Natural killer cell (primary cell): Measurements from ENCODE around the gene CDC6. TPM values are rescaled to one million over a fixed set of nuclear protein-coding genes. Genes with fewer than 3 reads are reported as not detected.

Experiments
- ATAC-seq, 3 donors: fragments of 150-1000 bp in 2 of 3; fragments of 200-7000 bp in 1 of 3; cut with Tn5 transposase; 1 replicate in 1 of 3; 2 replicates in 2 of 3; pipeline ENCODE4 v1.10.0; 2021; ENCODE audit warnings: mild to moderate bottlenecking in 2 of 3, moderate library complexity in 2 of 3
- DNase-seq, 2 donors: peaks; one replicate each; pipeline versions ENCODE4 v3.0.0 to v3.0.0-alpha.2; 2013 to 2021; ENCODE audit warnings: mixed read lengths in 1 of 2
- H3K27ac ChIP-seq: one replicate; pipeline ENCODE4 v1.5.1; 2013; ENCODE audit warnings: mild to moderate bottlenecking, low read length
- H3K27me3 ChIP-seq: one replicate; pipeline ENCODE4 v1.6.1; 2013; ENCODE audit warnings: low read length; ENCODE audit not compliant: control insufficient read depth, insufficient read depth
- H3K36me3 ChIP-seq: one replicate; pipeline ENCODE4 v1.6.1; 2013; ENCODE audit warnings: low read length; ENCODE audit not compliant: control insufficient read depth, insufficient read depth
- H3K4me1 ChIP-seq: one replicate; pipeline ENCODE4 v1.6.1; 2013; ENCODE audit warnings: low read length; ENCODE audit not compliant: control insufficient read depth, insufficient read depth
- H3K4me3 ChIP-seq: one replicate; pipeline ENCODE4 v1.5.1; 2013; ENCODE audit warnings: low read length
- H3K9me3 ChIP-seq: one replicate; pipeline ENCODE4 v1.6.1; 2013; ENCODE audit warnings: low read length; ENCODE audit not compliant: control insufficient read depth, insufficient read depth
- H3K27ac Mint-ChIP-seq, 2 donors: one replicate each; pipeline ENCODE4 v1.8.0; 2022; ENCODE audit warnings: mild to moderate bottlenecking in 2 of 2, mixed read lengths in 2 of 2, moderate library complexity in 1 of 2
- H3K27me3 Mint-ChIP-seq, 2 donors: one replicate each; pipeline ENCODE4 v1.8.0; 2022; ENCODE audit warnings: low read depth in 2 of 2, mixed read lengths in 2 of 2
- H3K36me3 Mint-ChIP-seq: one replicate; pipeline ENCODE4 v1.8.0; 2022; ENCODE audit warnings: mixed read lengths
- H3K4me1 Mint-ChIP-seq, 2 donors: one replicate each; pipeline ENCODE4 v1.8.0; 2022; ENCODE audit warnings: mixed read lengths in 2 of 2
- H3K4me3 Mint-ChIP-seq: one replicate; pipeline ENCODE4 v1.8.0; 2022; ENCODE audit warnings: mild to moderate bottlenecking, moderate library complexity, mixed read lengths
- H3K9me3 Mint-ChIP-seq, 2 donors: one replicate each; pipeline ENCODE4 v1.8.0; 2022; ENCODE audit warnings: mixed read lengths in 2 of 2
- WGBS: methylation state at CpG from one replicate; pipeline ENCODE4 v1.1.7; 2013; ENCODE audit warnings: missing lambda C conversion rate; ENCODE audit not compliant: insufficient coverage; 5-methylcytosine and 5-hydroxymethylcytosine counted together
- intact Hi-C: fragments of 100-400 bp; cut with micrococcal nuclease; formaldehyde crosslinking; loops from one replicate; pipeline ENCODE4 v1.14.2; 2022
- total RNA-seq, 4 donors: library from RNA; stranded (reverse); fragments of 120-200 nt in 1 of 4; gene quantifications; one replicate each; pipeline versions ENCODE4 v1.2.3 to v1.2.4, GENCODE V29; 2013 to 2022
- TF ChIP-seq, protein P1 (sequence below): fragments of 200-600 bp; IDR thresholded peaks from one replicate; pipeline ENCODE4 v1.8.0; 2022; ENCODE audit warnings: antibody characterized with exemption

The CDC6 gene
- total RNA-seq, 3 donors from 2014 or later (not counting 1 experiment from before 2014, with no cell fraction given) = 3.4 to 4.9 (median 3.8) TPM

DNA sequence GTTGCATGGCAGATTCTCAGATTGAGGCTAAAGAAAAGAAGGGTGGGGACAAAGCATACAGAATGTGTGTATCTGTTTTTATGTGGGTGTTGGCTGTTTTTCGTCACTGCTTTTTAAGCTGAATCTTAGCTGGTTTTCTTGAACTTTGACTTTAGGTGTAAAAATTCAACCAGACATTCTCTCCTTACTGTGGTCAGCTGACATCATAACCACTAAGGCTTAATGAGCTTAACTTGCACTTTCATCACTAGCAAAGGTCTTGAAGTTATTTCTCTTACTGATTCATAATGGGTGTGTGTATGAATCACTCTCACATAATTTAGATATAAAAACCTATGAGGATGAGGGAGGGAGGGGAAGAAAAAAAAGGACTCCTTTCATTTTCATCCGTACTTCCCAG lies 4.0 kb upstream of the CDC6 start:
- H3K27me3 ChIP-seq = no peaks in the 10 kb centered on the region
- TF ChIP-seq, protein P1, sequence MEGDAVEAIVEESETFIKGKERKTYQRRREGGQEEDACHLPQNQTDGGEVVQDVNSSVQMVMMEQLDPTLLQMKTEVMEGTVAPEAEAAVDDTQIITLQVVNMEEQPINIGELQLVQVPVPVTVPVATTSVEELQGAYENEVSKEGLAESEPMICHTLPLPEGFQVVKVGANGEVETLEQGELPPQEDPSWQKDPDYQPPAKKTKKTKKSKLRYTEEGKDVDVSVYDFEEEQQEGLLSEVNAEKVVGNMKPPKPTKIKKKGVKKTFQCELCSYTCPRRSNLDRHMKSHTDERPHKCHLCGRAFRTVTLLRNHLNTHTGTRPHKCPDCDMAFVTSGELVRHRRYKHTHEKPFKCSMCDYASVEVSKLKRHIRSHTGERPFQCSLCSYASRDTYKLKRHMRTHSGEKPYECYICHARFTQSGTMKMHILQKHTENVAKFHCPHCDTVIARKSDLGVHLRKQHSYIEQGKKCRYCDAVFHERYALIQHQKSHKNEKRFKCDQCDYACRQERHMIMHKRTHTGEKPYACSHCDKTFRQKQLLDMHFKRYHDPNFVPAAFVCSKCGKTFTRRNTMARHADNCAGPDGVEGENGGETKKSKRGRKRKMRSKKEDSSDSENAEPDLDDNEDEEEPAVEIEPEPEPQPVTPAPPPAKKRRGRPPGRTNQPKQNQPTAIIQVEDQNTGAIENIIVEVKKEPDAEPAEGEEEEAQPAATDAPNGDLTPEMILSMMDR = no peak
- DNase-seq (peak in 1 of 2 donors; percentile 68), ATAC-seq (peak in 2 of 3 donors; percentile 11 to 15)
- H3K4me1 Mint-ChIP-seq = peaks cover 19 to 30% of the 10 kb centered on the region in 2 donors
- H3K27ac ChIP-seq = no peak overlapping the region
- no peaks in the 10 kb centered on the region for H3K27me3 Mint-ChIP-seq
- H3K4me3 Mint-ChIP-seq = no peak overlapping the region
- no peaks in the 10 kb centered on the region for H3K9me3 ChIP-seq
- intact Hi-C loops = no loop called here
- no peak overlapping the region for H3K4me3 ChIP-seq
- no CpG with 5 or more reads among the region's 2 CpGs for WGBS
- H3K36me3 Mint-ChIP-seq = no peaks in the 10 kb centered on the region
- H3K9me3 Mint-ChIP-seq = no peaks in the 10 kb centered on the region
- H3K27ac Mint-ChIP-seq = peak overlapping the region; percentile 4 to 88
- H3K36me3 ChIP-seq = peaks cover 27% of the 10 kb centered on the region
- H3K4me1 ChIP-seq = peaks cover 9% of the 10 kb centered on the region

- Histone ChIP-seq H3K36me3 (peaks cover 22% of the 10 kb centered on the region), H3K9me3 (no peaks in the 10 kb centered on the region), H3K27ac (no peak overlapping the region), H3K4me1 (peaks cover 12% of the 10 kb centered on the region), H3K27me3 (no peaks in the 10 kb centered on the region), H3K4me3 (no peak overlapping the region)
- no peaks in the 10 kb centered on the region for H3K36me3 Mint-ChIP-seq
- peak overlapping the region; percentile 4 to 88 for H3K27ac Mint-ChIP-seq
- TF ChIP-seq, protein P1 = no peak
- DNase-seq (no peak), ATAC-seq (no peak)
- H3K9me3 Mint-ChIP-seq = no peaks in the 10 kb centered on the region
- no CpG with 5 or more reads among the region's 2 CpGs for WGBS
- no peak overlapping the region for H3K4me3 Mint-ChIP-seq
- H3K4me1 Mint-ChIP-seq = peaks cover 19 to 30% of the 10 kb centered on the region in 2 donors
- intact Hi-C loops = no loop called here
- H3K27me3 Mint-ChIP-seq = no peaks in the 10 kb centered on the region
Observed at GRCh38 chr17:40284085-40284713, 3.5 kb upstream of the CDC6 start.

- 86% methylated on average over 1 of the region's 2 CpGs for WGBS
- Mint-ChIP-seq H3K27ac (peak overlapping the region; percentile 5 to 86), H3K4me1 (peaks cover 19 to 30% of the 10 kb centered on the region in 2 donors), H3K36me3 (no peaks in the 10 kb centered on the region), H3K4me3 (no peak overlapping the region), H3K27me3 (no peaks in the 10 kb centered on the region), H3K9me3 (no peaks in the 10 kb centered on the region)
- intact Hi-C loops = loop anchor here (2.0 to 5.0 kb wide), 2 partner anchors 36 to 69 kb away; partner anchors contain the start of gene WIPF2
- DNase-seq = no peak
- H3K27me3 ChIP-seq = no peaks in the 10 kb centered on the region
- no peaks in the 10 kb centered on the region for H3K9me3 ChIP-seq
- H3K4me1 ChIP-seq = peaks cover 12% of the 10 kb centered on the region
- no peak for ATAC-seq
- H3K27ac ChIP-seq = no peak overlapping the region
- no peak overlapping the region for H3K4me3 ChIP-seq
- TF ChIP-seq, protein P1 = no peak
- peaks cover 3% of the 10 kb centered on the region for H3K36me3 ChIP-seq
Observed at GRCh38 chr17:40286473-40286872, 1.2 kb upstream of the CDC6 start.

DNA sequence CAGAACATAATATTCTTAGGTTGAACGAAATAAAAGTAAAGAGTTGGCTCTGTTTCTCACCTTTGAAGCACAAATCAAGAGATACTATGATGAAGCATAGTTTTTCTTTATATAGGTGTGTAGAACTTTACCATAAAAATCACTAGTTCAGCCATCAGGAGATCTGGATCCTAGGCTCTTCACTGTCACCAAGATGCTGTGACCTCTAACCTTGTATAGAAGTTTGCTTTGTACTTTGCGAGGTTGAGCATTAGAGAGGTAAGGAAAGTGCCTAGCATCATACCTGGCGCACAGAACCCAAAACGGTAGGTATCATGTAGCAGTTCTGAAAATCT lies 553 bp upstream of the CDC6 start:
- DNase-seq (no peak), ATAC-seq (no peak)
- Mint-ChIP-seq H3K27me3 (no peaks in the 10 kb centered on the region), H3K4me1 (peaks cover 19 to 28% of the 10 kb centered on the region in 2 donors), H3K4me3 (peak overlapping the region; percentile 100), H3K9me3 (no peaks in the 10 kb centered on the region), H3K27ac (peak overlapping the region; percentile 84 to 86), H3K36me3 (no peaks in the 10 kb centered on the region)
- 34% methylated on average over 3 of the region's 4 CpGs for WGBS
- peaks cover 12% of the 10 kb centered on the region for H3K4me1 ChIP-seq
- TF ChIP-seq, protein P1 = no peak
- intact Hi-C loops = loop anchor here (1.0 to 5.0 kb wide), 3 partner anchors 36 to 131 kb away; partner anchors contain the start of gene WIPF2
- H3K9me3 ChIP-seq = no peaks in the 10 kb centered on the region
- no peaks in the 10 kb centered on the region for H3K27me3 ChIP-seq
- H3K27ac ChIP-seq = peak overlapping the region; percentile 19
- H3K36me3 ChIP-seq = peaks cover 3% of the 10 kb centered on the region
- no peak overlapping the region for H3K4me3 ChIP-seq
